HEK293 (cell line): ENCODE results near the gene THSD4.

ENCODE experiments used
- CTCF ChIA-PET: fragments of 350-600 bp; formaldehyde crosslinking; extraction: SDS; loops from one replicate; lab custom pipeline; 2021; ENCODE audit warnings: antibody characterized with exemption; lab: Yijun Ruan, JAX
- POLR2A ChIA-PET: fragments of 300-600 bp; formaldehyde crosslinking; extraction: SDS; loops from one replicate; lab custom pipeline; 2020; ENCODE audit warnings: antibody characterized with exemption, inconsistent platforms; lab: Yijun Ruan, JAX
- H3K27ac ChIP-seq: fragments of 200-500 bp; sonication (Bioruptor generic); 2 replicates; pipeline ENCODE4 v1.5.1; 2014; ENCODE audit warnings: low read depth, low read length, control low read depth, inconsistent platforms; ENCODE audit errors: extremely low read depth
- H3K36me3 ChIP-seq, 2 experiments: fragments of 200-500 bp in 1 of 2; sonication (Bioruptor generic) in 1 of 2; 1 replicate in 1 of 2; 2 replicates in 1 of 2; pipeline ENCODE4 v1.5.1; 2014 to 2017; ENCODE audit warnings: inconsistent platforms in 2 of 2, low read length in 2 of 2; ENCODE audit not compliant: control insufficient read depth in 2 of 2, insufficient read depth in 1 of 2
- H3K4me1 ChIP-seq: fragments of 200-500 bp; sonication (Bioruptor generic); 2 replicates; pipeline ENCODE4 v1.5.1; 2014; ENCODE audit warnings: mild to moderate bottlenecking, low read length, inconsistent platforms; ENCODE audit not compliant: control insufficient read depth, insufficient read depth
- H3K4me3 ChIP-seq: 2 replicates; pipeline ENCODE4 v1.5.1; 2011; ENCODE audit warnings: low read depth, mild to moderate bottlenecking, control low read depth, low read length, moderate library complexity
- H3K9me3 ChIP-seq: fragments of 200-500 bp; sonication (Bioruptor generic); 2 replicates; pipeline ENCODE4 v1.5.1; 2014; ENCODE audit warnings: low read depth, low read length, inconsistent platforms; ENCODE audit not compliant: control insufficient read depth, insufficient read depth
- HOXC10 ChIP-seq: sonication (generic); formaldehyde crosslinking; IDR thresholded peaks from 2 replicates; pipeline ENCODE4 v1.8.1; 2023; ENCODE audit warnings: mild to moderate bottlenecking, missing genetic modification reagents
- YY2 ChIP-seq: fragments of 450-650 bp; formaldehyde crosslinking; IDR thresholded peaks from 2 replicates; pipeline ENCODE4 v1.5.1; 2016; ENCODE audit warnings: missing biosample characterization, missing genetic modification characterization
- ZBTB17 ChIP-seq: fragments of 450-650 bp; formaldehyde crosslinking; IDR thresholded peaks from 2 replicates; pipeline ENCODE4 v1.5.1; 2016; ENCODE audit warnings: missing biosample characterization, missing genetic modification characterization
- ZEB2 ChIP-seq: fragments of 450-650 bp; formaldehyde crosslinking; IDR thresholded peaks from 2 replicates; pipeline ENCODE4 v1.5.1; 2016; ENCODE audit warnings: missing biosample characterization, missing genetic modification characterization
- ZNF10 ChIP-seq: fragments of 450-650 bp; formaldehyde crosslinking; IDR thresholded peaks from 2 replicates; pipeline ENCODE4 v1.5.1; 2017; ENCODE audit warnings: missing biosample characterization, missing genetic modification characterization
- ZNF114 ChIP-seq: fragments of 450-650 bp; formaldehyde crosslinking; IDR thresholded peaks from 2 replicates; pipeline ENCODE4 v1.5.0; 2017; ENCODE audit warnings: missing biosample characterization, missing genetic modification characterization
- ZNF133 ChIP-seq: fragments of 450-650 bp; formaldehyde crosslinking; IDR thresholded peaks from 2 replicates; pipeline ENCODE4 v1.5.1; 2016; ENCODE audit warnings: missing biosample characterization, missing genetic modification characterization
- ZNF23 ChIP-seq: fragments of 450-650 bp; formaldehyde crosslinking; IDR thresholded peaks from 2 replicates; pipeline ENCODE4 v1.5.1; 2016; ENCODE audit warnings: missing biosample characterization, missing genetic modification characterization, borderline replicate concordance
- ZNF302 ChIP-seq: fragments of 450-650 bp; formaldehyde crosslinking; IDR thresholded peaks from 2 replicates; pipeline ENCODE4 v1.5.1; 2016; ENCODE audit warnings: missing biosample characterization, missing genetic modification characterization, low read depth
- ZNF350 ChIP-seq: fragments of 450-650 bp; formaldehyde crosslinking; IDR thresholded peaks from 2 replicates; pipeline ENCODE4 v1.5.0; 2017; ENCODE audit warnings: missing biosample characterization, mild to moderate bottlenecking, missing genetic modification characterization
- ZNF544 ChIP-seq: fragments of 450-650 bp; formaldehyde crosslinking; IDR thresholded peaks from 2 replicates; pipeline ENCODE4 v1.5.0; 2017; ENCODE audit warnings: missing biosample characterization, missing genetic modification characterization
- ZNF561 ChIP-seq: fragments of 450-650 bp; IDR thresholded peaks from 2 replicates; pipeline ENCODE4 v1.5.1; 2018; ENCODE audit warnings: missing biosample characterization, missing genetic modification characterization, borderline replicate concordance
- ZNF654 ChIP-seq: fragments of 450-650 bp; formaldehyde crosslinking; IDR thresholded peaks from 2 replicates; pipeline ENCODE4 v1.5.1; 2016; ENCODE audit warnings: low read depth, missing biosample characterization, missing genetic modification characterization
- ZNF670 ChIP-seq: fragments of 450-650 bp; formaldehyde crosslinking; IDR thresholded peaks from 2 replicates; pipeline ENCODE4 v1.5.1; 2016; ENCODE audit warnings: missing biosample characterization, missing genetic modification characterization, low read depth
- ZNF830 ChIP-seq: fragments of 450-650 bp; IDR thresholded peaks from 2 replicates; pipeline ENCODE4 v1.5.0; 2018; ENCODE audit warnings: missing biosample characterization, missing genetic modification characterization, low read depth, mild to moderate bottlenecking, moderate library complexity
- TF ChIP-seq, protein P1 (sequence below): fragments of 450-650 bp; formaldehyde crosslinking; IDR thresholded peaks from 2 replicates; pipeline ENCODE4 v1.5.1; 2016; ENCODE audit warnings: missing biosample characterization, missing genetic modification characterization
- TF ChIP-seq, protein P2 (sequence below): IDR thresholded peaks from 2 replicates; pipeline ENCODE4 v1.6.1; 2011; ENCODE audit warnings: mild to moderate bottlenecking, low read depth, low read length, borderline replicate concordance

THSD4 gene

GRCh38 chr15:71375934-71376333, 260.7 kb downstream of the THSD4 start:
- Histone ChIP-seq H3K36me3 (no peaks in the 10 kb centered on the region), H3K4me1 (no peaks in the 10 kb centered on the region)
- CTCF ChIA-PET: no interaction called here
- POLR2A ChIA-PET: no interaction called here
- TF ChIP-seq ZNF23 (tag by site-specific recombination) (peak; percentile 62; the same call in 1 of the 2 replicates), ZBTB17 (tag by site-specific recombination) (0 out of 2 replicates have a peak, but pooled peaks have one; percentile 23), ZNF544 (tag by site-specific recombination) (no peak)
- TF ChIP-seq, all 188 proteins: peak for 2
- Histone ChIP-seq H3K9me3 (no peaks in the 10 kb centered on the region), H3K4me3 (no peak overlapping the region), H3K27ac (no peak overlapping the region)

GRCh38 chr15:71379893-71380292, 264.6 kb downstream of the THSD4 start:
- H3K4me3 ChIP-seq: no peak overlapping the region
- H3K36me3 ChIP-seq: no peaks in the 10 kb centered on the region
- no peak overlapping the region for H3K27ac ChIP-seq
- ChIA-PET CTCF (interaction anchor here (1.3 kb wide), 1 partner anchor 64 kb away, joined by 9 read pairs; no protein-coding TSS in a partner anchor), POLR2A (no interaction called here)
- peaks cover 4% of the 10 kb centered on the region for H3K4me1 ChIP-seq
- no peaks in the 10 kb centered on the region for H3K9me3 ChIP-seq
- no peak for TF ChIP-seq HOXC10
- TF ChIP-seq ZNF830 (tag by site-specific recombination): no peak
- TF ChIP-seq, protein P1, sequence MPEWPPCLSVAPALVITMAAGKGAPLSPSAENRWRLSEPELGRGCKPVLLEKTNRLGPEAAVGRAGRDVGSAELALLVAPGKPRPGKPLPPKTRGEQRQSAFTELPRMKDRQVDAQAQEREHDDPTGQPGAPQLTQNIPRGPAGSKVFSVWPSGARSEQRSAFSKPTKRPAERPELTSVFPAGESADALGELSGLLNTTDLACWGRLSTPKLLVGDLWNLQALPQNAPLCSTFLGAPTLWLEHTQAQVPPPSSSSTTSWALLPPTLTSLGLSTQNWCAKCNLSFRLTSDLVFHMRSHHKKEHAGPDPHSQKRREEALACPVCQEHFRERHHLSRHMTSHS (tag by site-specific recombination): no peak
- TF ChIP-seq ZNF654 (tag by site-specific recombination): no peak
- no peak for TF ChIP-seq ZNF133 (tag by site-specific recombination)

DNA sequence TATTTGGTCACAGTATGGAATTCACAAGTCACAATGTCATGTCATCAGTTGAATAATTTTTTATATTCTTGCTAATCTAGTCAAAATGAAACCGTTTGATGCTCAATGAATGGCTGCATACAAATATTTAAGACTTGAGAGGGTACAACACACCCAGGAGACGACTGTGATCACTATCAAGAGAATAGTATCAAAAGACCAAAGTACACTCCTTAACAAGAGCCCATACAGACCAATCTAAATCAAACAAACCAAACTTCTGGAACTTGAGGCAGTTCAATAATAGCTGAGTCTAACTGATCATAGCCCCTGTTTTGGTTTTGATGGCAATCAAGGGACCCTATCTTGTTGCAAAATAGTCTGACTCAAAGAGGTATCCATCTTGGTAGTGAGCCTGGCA, 265.1 kb downstream of the THSD4 start:
- H3K27ac ChIP-seq: no peak overlapping the region
- TF ChIP-seq ZNF561 (tag by site-specific recombination): no peak
- TF ChIP-seq, protein P2, sequence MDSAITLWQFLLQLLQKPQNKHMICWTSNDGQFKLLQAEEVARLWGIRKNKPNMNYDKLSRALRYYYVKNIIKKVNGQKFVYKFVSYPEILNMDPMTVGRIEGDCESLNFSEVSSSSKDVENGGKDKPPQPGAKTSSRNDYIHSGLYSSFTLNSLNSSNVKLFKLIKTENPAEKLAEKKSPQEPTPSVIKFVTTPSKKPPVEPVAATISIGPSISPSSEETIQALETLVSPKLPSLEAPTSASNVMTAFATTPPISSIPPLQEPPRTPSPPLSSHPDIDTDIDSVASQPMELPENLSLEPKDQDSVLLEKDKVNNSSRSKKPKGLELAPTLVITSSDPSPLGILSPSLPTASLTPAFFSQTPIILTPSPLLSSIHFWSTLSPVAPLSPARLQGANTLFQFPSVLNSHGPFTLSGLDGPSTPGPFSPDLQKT: no peak
- no peak for TF ChIP-seq ZNF670 (tag by site-specific recombination)
- no peak for TF ChIP-seq ZNF10 (tag by site-specific recombination)
- no peak for TF ChIP-seq ZNF114 (tag by site-specific recombination)
- no peak for TF ChIP-seq ZEB2 (tag by site-specific recombination)
- no peak overlapping the region for H3K4me3 ChIP-seq
- H3K36me3 ChIP-seq: no peaks in the 10 kb centered on the region
- ChIA-PET POLR2A (no interaction called here), CTCF (interaction anchor here (1.3 kb wide), 1 partner anchor 63 kb away, joined by 9 read pairs; no protein-coding TSS in a partner anchor)
- peaks cover 9% of the 10 kb centered on the region for H3K4me1 ChIP-seq
- H3K9me3 ChIP-seq: no peaks in the 10 kb centered on the region

DNA sequence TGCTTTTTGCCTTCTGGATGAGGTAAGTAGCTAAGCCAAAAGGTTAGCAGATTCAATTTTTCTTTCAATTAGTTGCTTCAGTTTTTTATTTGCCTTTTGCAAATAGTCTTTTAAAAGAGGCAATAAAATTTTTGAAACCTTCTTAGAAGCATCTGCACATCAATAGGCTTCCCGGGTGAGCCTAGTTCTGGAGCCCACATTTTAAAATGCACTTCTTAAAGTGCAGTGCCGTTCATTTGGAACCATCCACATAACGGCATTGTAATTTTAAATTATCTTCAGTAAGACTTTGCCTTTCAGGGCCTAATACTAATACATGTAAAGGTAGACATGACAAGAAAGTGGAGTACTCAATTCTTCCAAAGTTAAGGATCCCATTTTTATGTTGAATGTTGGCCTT, 269.2 kb downstream of the THSD4 start:
- CTCF ChIA-PET: interaction anchor here (2.6 kb wide), 1 partner anchor 372 kb away, joined by 12 read pairs; no protein-coding TSS in a partner anchor
- TF ChIP-seq ZNF302 (tag by site-specific recombination) (no peak), ZNF350 (tag by site-specific recombination) (no peak), YY2 (no peak), ZNF23 (tag by site-specific recombination) (no peak)
- H3K36me3 ChIP-seq: no peaks in the 10 kb centered on the region
- peaks cover 40% of the 10 kb centered on the region for H3K4me1 ChIP-seq
- H3K27ac ChIP-seq: no peak overlapping the region
- POLR2A ChIA-PET: no interaction called here
- no peak overlapping the region for H3K4me3 ChIP-seq
- no peaks in the 10 kb centered on the region for H3K9me3 ChIP-seq
